Measurements from ENCODE around the gene OSBPL7. TPM values are rescaled to one million over a fixed set of nuclear protein-coding genes. Genes with fewer than 3 reads are reported as not detected.

OSBPL7 gene
- total RNA-seq, 1 donor from 2014 or later: 21.4 TPM

DNA sequence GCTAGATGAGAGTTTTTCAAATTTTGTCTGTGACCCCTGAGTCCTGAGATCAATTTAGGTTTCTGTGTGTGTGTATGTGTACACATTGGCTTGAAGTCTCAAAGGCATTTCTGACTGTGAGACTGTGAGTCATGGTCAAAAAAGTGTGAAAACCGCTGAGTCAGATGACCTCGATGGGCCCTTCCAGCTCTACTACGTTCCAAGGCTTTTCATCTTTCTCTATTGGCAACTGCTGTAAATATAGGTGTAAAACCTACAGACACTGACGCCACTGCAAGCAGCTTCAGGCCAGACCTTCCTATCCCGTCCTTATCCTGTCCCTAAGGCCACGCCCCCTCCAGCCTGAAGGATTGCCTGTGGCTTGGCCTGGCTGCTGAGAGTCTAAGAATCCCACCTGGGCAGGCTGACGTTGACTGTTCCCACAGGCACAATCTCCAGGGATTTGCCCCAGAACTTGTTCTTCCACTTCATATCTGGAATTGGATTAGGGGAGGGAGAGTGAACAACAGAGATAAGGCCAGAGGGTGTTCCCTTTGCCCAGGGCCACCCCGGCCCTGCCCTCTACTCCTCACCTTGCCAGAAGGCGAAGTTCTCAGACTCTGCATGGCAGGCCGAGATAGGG, 11.3 kb downstream of the OSBPL7 start:
- H3K27ac ChIP-seq (ENCODE audit: low read depth, low read length): peak overlapping the region; percentile 63

DNA sequence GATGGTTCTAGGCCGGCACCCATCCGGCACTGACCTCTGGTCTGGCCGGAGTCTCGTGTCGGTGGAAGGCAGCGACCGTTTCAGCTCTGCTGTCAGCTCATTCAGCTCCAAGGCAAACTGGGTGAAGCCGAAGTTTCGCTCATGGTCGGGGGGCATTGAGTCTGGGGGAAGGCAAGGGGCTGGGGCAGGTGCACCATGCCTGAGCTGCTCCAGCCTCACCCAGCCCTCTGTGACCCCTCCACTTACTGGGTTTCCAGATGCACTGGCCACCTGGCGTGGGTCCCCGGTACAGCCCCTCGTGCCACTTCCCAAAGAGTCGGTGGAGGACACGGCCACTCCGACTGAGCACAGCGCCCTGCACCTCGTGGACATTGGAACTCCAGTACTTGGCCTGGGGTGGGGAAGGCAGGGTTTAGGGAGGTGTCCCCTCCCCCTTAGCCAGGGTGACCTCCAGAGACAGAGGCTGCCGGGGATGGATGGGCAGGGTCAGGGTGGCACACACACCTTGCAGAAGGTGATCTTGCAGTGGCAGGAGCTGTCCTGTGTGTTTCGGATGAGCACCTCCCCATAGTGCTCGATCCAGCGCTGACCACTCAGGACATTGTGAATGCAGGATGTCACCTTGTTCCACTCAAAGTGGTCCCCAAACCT, 12.6 kb downstream of the OSBPL7 start:
- Mint-ChIP-seq H3K27ac (ENCODE audit: unreplicated experiment) (peak overlapping the region; percentile 69), H3K4me3 (ENCODE audit: unreplicated experiment) (no peak overlapping the region), H3K9me3 (ENCODE audit: unreplicated experiment) (no peaks in the 10 kb centered on the region), H3K36me3 (ENCODE audit: low read depth, unreplicated experiment) (peaks cover 31% of the 10 kb centered on the region), H3K27me3 (ENCODE audit: low read depth, unreplicated experiment) (peaks cover 9% of the 10 kb centered on the region), H3K4me1 (ENCODE audit: low read depth, unreplicated experiment) (peaks cover 29% of the 10 kb centered on the region)
- H3K4me2 ChIP-seq (ENCODE audit: low read length): no peak overlapping the region
- no peaks in the 10 kb centered on the region for H3K9me3 ChIP-seq (ENCODE audit: insufficient read depth, low read depth, low read length)
- peaks cover 12% of the 10 kb centered on the region for H3K4me1 ChIP-seq (ENCODE audit: insufficient read depth, low read length)
- H2AFZ ChIP-seq (ENCODE audit: low read depth, low read length): no peak overlapping the region
- H3K27ac ChIP-seq (ENCODE audit: low read depth, low read length): no peak overlapping the region
- no peaks in the 10 kb centered on the region for H3K79me2 ChIP-seq (ENCODE audit: insufficient read depth, low read length)
- FAIRE-seq: no peak
- DNase-seq (ENCODE audit: low read depth): no peak
- H3K27me3 ChIP-seq (ENCODE audit: insufficient read depth, low read length): peaks cover 4% of the 10 kb centered on the region
- peaks cover 61% of the 10 kb centered on the region for H4K20me1 ChIP-seq (ENCODE audit: insufficient read depth, low read length)
- peaks cover 5% of the 10 kb centered on the region for H3K36me3 ChIP-seq (ENCODE audit: insufficient read depth, low read length)
- TF ChIP-seq EZH2 (IDR thresholded peaks at IDR 0.05; ENCODE audit: insufficient read depth, low read length): no peak
- TF ChIP-seq, protein P1, sequence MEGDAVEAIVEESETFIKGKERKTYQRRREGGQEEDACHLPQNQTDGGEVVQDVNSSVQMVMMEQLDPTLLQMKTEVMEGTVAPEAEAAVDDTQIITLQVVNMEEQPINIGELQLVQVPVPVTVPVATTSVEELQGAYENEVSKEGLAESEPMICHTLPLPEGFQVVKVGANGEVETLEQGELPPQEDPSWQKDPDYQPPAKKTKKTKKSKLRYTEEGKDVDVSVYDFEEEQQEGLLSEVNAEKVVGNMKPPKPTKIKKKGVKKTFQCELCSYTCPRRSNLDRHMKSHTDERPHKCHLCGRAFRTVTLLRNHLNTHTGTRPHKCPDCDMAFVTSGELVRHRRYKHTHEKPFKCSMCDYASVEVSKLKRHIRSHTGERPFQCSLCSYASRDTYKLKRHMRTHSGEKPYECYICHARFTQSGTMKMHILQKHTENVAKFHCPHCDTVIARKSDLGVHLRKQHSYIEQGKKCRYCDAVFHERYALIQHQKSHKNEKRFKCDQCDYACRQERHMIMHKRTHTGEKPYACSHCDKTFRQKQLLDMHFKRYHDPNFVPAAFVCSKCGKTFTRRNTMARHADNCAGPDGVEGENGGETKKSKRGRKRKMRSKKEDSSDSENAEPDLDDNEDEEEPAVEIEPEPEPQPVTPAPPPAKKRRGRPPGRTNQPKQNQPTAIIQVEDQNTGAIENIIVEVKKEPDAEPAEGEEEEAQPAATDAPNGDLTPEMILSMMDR (IDR thresholded peaks at IDR 0.05; ENCODE audit: insufficient read depth, low read depth, low read length): no peak
- H3K9ac ChIP-seq (ENCODE audit: low read length): no peak overlapping the region
- H3K4me3 ChIP-seq (ENCODE audit: insufficient read depth, low read depth, low read length): no peak overlapping the region

More for the DNA sequence above, 11.3 kb downstream of the OSBPL7 start:
- no peak for TF ChIP-seq EZH2 (IDR thresholded peaks at IDR 0.05; ENCODE audit: insufficient read depth, low read length)
- TF ChIP-seq, protein P1 (IDR thresholded peaks at IDR 0.05; ENCODE audit: insufficient read depth, low read depth, low read length): no peak
- no peak overlapping the region for H3K4me3 ChIP-seq (ENCODE audit: insufficient read depth, low read depth, low read length)
- H3K9me3 Mint-ChIP-seq (ENCODE audit: unreplicated experiment): no peaks in the 10 kb centered on the region
- peaks cover 61% of the 10 kb centered on the region for H4K20me1 ChIP-seq (ENCODE audit: insufficient read depth, low read length)
- H3K9me3 ChIP-seq (ENCODE audit: insufficient read depth, low read depth, low read length): no peaks in the 10 kb centered on the region
- peak overlapping the region; percentile 27 for H3K4me2 ChIP-seq (ENCODE audit: low read length)
- H3K79me2 ChIP-seq (ENCODE audit: insufficient read depth, low read length): no peaks in the 10 kb centered on the region
- H2AFZ ChIP-seq (ENCODE audit: low read depth, low read length): no peak overlapping the region
- peak; percentile 83 for FAIRE-seq
- peaks cover 12% of the 10 kb centered on the region for H3K4me1 ChIP-seq (ENCODE audit: insufficient read depth, low read length)
- H3K27me3 ChIP-seq (ENCODE audit: insufficient read depth, low read length): no peaks in the 10 kb centered on the region
- DNase-seq (ENCODE audit: low read depth): peak; percentile 90
- H3K9ac ChIP-seq (ENCODE audit: low read length): peak overlapping the region; percentile 44
- no peaks in the 10 kb centered on the region for H3K27me3 Mint-ChIP-seq (ENCODE audit: low read depth, unreplicated experiment)
- peak overlapping the region; percentile 89 for H3K27ac Mint-ChIP-seq (ENCODE audit: unreplicated experiment)
- peaks cover 5% of the 10 kb centered on the region for H3K36me3 ChIP-seq (ENCODE audit: insufficient read depth, low read length)
- peak overlapping the region; percentile 31 for H3K4me3 Mint-ChIP-seq (ENCODE audit: unreplicated experiment)
- H3K4me1 Mint-ChIP-seq (ENCODE audit: low read depth, unreplicated experiment): peaks cover 29% of the 10 kb centered on the region
- H3K36me3 Mint-ChIP-seq (ENCODE audit: low read depth, unreplicated experiment): peaks cover 32% of the 10 kb centered on the region

Measured in astrocyte (in vitro differentiated cells and primary cell).